ENCODE data around the gene CEP295NL.

DNA sequence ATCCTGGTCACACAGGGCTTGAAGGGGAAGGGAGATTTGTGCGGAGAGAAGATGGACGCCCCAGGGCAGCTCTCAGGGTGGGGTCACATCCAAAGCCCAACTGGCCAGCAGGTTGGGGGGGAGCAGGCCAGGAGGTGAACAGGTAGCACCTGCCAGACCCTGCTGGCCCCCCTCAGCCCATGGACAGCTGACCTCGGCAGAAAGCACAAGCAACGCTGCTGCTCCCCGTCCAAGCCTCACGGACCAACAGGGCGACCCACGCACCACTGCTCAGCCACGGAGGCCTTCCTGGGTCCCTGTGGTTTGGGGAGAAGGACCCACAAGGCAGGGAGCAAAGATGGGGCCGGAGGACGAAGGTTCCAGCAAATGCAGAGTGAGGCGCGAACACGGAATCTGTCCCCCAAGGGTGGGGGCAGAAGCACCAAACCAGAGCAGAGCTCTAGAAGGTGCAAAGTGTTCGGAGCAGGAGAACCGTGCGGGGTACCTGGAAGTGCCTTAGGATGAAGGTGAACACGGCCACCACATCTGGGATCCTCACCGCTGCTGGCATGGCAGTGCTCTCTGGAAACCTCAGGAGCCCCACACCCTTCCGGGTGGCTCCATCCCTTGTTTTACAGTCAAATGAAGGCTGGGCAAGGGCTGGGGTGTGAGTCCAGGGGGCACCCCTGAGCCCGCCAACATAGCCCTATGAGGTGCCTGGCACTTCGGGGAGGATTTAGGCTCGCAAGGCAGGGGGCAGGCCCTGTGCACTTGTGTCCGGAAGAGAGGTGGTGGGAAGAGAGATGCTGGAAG is 17.9 kb downstream of the CEP295NL start:
- no peak for TF ChIP-seq EZH2 (IDR thresholded peaks at IDR 0.05)
- TF ChIP-seq POLR2AphosphoS5 (IDR thresholded peaks at IDR 0.05; ENCODE audit: borderline replicate concordance, low read depth, low read length) = no peak
- no peak for TF ChIP-seq FOXP2 (optimal IDR thresholded peaks at IDR 0.05; ENCODE audit: control extremely low read depth, extremely low read length, insufficient read depth)

All from SK-N-MC (cell line).